ENCODE measurements around the gene ZC3H7A.

The ZC3H7A gene

GRCh38 chr16:11705311-11706025 is 91.6 kb downstream of the ZC3H7A start:
- DNase-seq (ENCODE audit: low read depth in 1 of 2, low spot score in 1 of 2): no peak
